Keratinocyte (primary cell): Measurements from ENCODE around the gene RAC2. TPM values are rescaled to one million over a fixed set of nuclear protein-coding genes. Genes with fewer than 3 reads are reported as not detected.

Source experiments
- DNase-seq: peaks from one replicate; pipeline ENCODE4 v3.0.0-alpha.2; 2011; ENCODE audit warnings: low read depth, missing footprints, low spot score
- FAIRE-seq: peaks from 2 replicates; lab custom pipeline; 2011; peaks lifted over from hg19 to GRCh38; lab: Jason Lieb, UNC
- H2AFZ ChIP-seq: 2 replicates; pipeline ENCODE4 v1.6.0; 2012; ENCODE audit warnings: low read length, control low read depth, inconsistent platforms; ENCODE audit not compliant: control insufficient read depth
- H3K27ac ChIP-seq: 2 replicates; pipeline ENCODE4 v1.5.1; 2011; ENCODE audit warnings: low read length; ENCODE audit not compliant: control insufficient read depth, insufficient read depth
- H3K27me3 ChIP-seq: 3 replicates; pipeline ENCODE4 v1.6.0; 2011; ENCODE audit warnings: low read length; ENCODE audit not compliant: control insufficient read depth, insufficient read depth; ENCODE audit errors: extremely low read depth
- H3K36me3 ChIP-seq, 2 experiments: 2 replicates in 1 of 2; 3 replicates in 1 of 2; pipeline ENCODE4 v1.5.1; 2011; ENCODE audit warnings: low read length in 2 of 2, mild to moderate bottlenecking in 1 of 2; ENCODE audit not compliant: control insufficient read depth in 2 of 2, insufficient read depth in 2 of 2; ENCODE audit errors: extremely low read depth in 1 of 2
- H3K4me1 ChIP-seq: 3 replicates; pipeline ENCODE4 v1.5.1; 2011; ENCODE audit warnings: low read length; ENCODE audit not compliant: control insufficient read depth, insufficient read depth; ENCODE audit errors: extremely low read depth
- H3K4me2 ChIP-seq: 3 replicates; pipeline ENCODE4 v1.6.0; 2011; ENCODE audit warnings: low read depth, low read length; ENCODE audit not compliant: control insufficient read depth, insufficient read depth; ENCODE audit errors: extremely low read depth
- H3K4me3 ChIP-seq, 3 experiments: fragments of 200-600 bp in 1 of 3; sonication (generic) in 1 of 3; 2 replicates in 2 of 3; 3 replicates in 1 of 3; pipeline ENCODE4 v1.5.1; 2011 to 2016; ENCODE audit warnings: low read length in 3 of 3, mild to moderate bottlenecking in 3 of 3, control low read depth in 2 of 3, inconsistent platforms in 1 of 3, low read depth in 1 of 3, mixed read lengths in 1 of 3, mixed run types in 1 of 3, moderate library complexity in 1 of 3; ENCODE audit not compliant: control insufficient read depth in 2 of 3, insufficient read depth in 2 of 3; ENCODE audit errors: extremely low read depth in 1 of 3
- H3K79me2 ChIP-seq: 2 replicates; pipeline ENCODE4 v1.6.0; 2012; ENCODE audit warnings: low read length; ENCODE audit not compliant: control insufficient read depth, insufficient read depth
- H3K9ac ChIP-seq: 3 replicates; pipeline ENCODE4 v1.6.0; 2011; ENCODE audit warnings: low read length; ENCODE audit not compliant: control insufficient read depth, insufficient read depth; ENCODE audit errors: extremely low read depth
- H3K9me1 ChIP-seq: 3 replicates; pipeline ENCODE4 v1.6.0; 2011; ENCODE audit warnings: low read length; ENCODE audit not compliant: control insufficient read depth, insufficient read depth; ENCODE audit errors: extremely low read depth
- H3K9me3 ChIP-seq: 2 replicates; pipeline ENCODE4 v1.5.1; 2012; ENCODE audit warnings: low read depth, low read length; ENCODE audit not compliant: control insufficient read depth
- H4K20me1 ChIP-seq: 3 replicates; pipeline ENCODE4 v1.6.0; 2011; ENCODE audit warnings: low read length; ENCODE audit not compliant: control insufficient read depth, insufficient read depth; ENCODE audit errors: extremely low read depth
- CTCF ChIP-seq, 3 experiments: IDR thresholded peaks in 1 of 3; conservative IDR thresholded peaks in 1 of 3; optimal IDR thresholded peaks in 1 of 3; 2 replicates in 2 of 3; 3 replicates in 1 of 3; pipeline versions ENCODE3 to v1.5.1; 2011; ENCODE audit warnings: low read length in 3 of 3, mild to moderate bottlenecking in 3 of 3, moderate library complexity in 2 of 3, control low read depth in 1 of 3, inconsistent platforms in 1 of 3; ENCODE audit not compliant: insufficient read depth in 2 of 3; ENCODE audit errors: extremely low read depth in 1 of 3
- EZH2 ChIP-seq: IDR thresholded peaks from one replicate; pipeline ENCODE4 v1.6.1; 2012; ENCODE audit warnings: inconsistent platforms, mild to moderate bottlenecking, low read length, moderate library complexity
- dilution Hi-C: fragments of 300-500 bp; cut with MboI; formaldehyde crosslinking; loops from one replicate; pipeline ENCODE4 v1.7.0; 2020; ENCODE audit warnings: low sequenced_read_pairs; ENCODE audit not compliant: extremely low pct_ligation_motif_present
- polyA plus RNA-seq, 5 experiments: library from polyadenylated mRNA; depleted of rRNA in 3 of 5; stranded (reverse) in 3 of 5; stranded (forward) in 1 of 5; unstranded in 1 of 5; fragments of >200 nt; gene quantifications; 1 replicate in 1 of 5; 2 replicates in 3 of 5; 3 replicates in 1 of 5; pipeline versions ENCODE4 v1.2.1 to v1.2.3, GENCODE V29; 2011 to 2012; ENCODE audit warnings: missing spikeins in 2 of 5, low read depth in 1 of 5, low replicate concordance in 1 of 5

The RAC2 gene
- polyA plus RNA-seq, 1 donor (not counting 4 experiments of a cell fraction or from before 2014, with no cell fraction given) = 78.6 TPM

- DNase-seq = no peak
- Histone ChIP-seq H2AFZ (no peak overlapping the region), H4K20me1 (no peaks in the 10 kb centered on the region), H3K27ac (no peak overlapping the region), H3K27me3 (peaks cover 31% of the 10 kb centered on the region), H3K4me3 (no peak overlapping the region), H3K4me1 (no peaks in the 10 kb centered on the region), H3K9me3 (no peaks in the 10 kb centered on the region), H3K36me3 (no peaks in the 10 kb centered on the region), H3K79me2 (no peaks in the 10 kb centered on the region), H3K9me1 (no peaks in the 10 kb centered on the region), H3K9ac (no peak overlapping the region), H3K4me2 (no peak overlapping the region)
- TF ChIP-seq EZH2 (no peak), CTCF (optimal IDR thresholded peaks at IDR 0.05 in 1 of 3, IDR thresholded peaks at IDR 0.05 in 1 of 3, conservative IDR thresholded peaks at IDR 0.05 in 1 of 3; ENCODE audit: extremely low read depth in 1 of 3, insufficient read depth in 2 of 3, low read length in 3 of 3) (no peak)
- dilution Hi-C loops = no loop called here
- no peak for FAIRE-seq
These were observed 29.4 kb downstream of the RAC2 start for GRCh38 chr22:37214731-37215030.

GRCh38 chr22:37213941-37214730 is 29.9 kb downstream of the RAC2 start:
- H3K4me1 ChIP-seq = no peaks in the 10 kb centered on the region
- H3K27ac ChIP-seq = no peak overlapping the region
- H2AFZ ChIP-seq = no peak overlapping the region
- H3K4me2 ChIP-seq = no peak overlapping the region
- no peak for TF ChIP-seq EZH2
- TF ChIP-seq CTCF (optimal IDR thresholded peaks at IDR 0.05 in 1 of 3, IDR thresholded peaks at IDR 0.05 in 1 of 3, conservative IDR thresholded peaks at IDR 0.05 in 1 of 3; ENCODE audit: extremely low read depth in 1 of 3, insufficient read depth in 2 of 3, low read length in 3 of 3) = no peak
- no peak overlapping the region for H3K9ac ChIP-seq
- FAIRE-seq (no peak), DNase-seq (no peak)
- H3K9me1 ChIP-seq = no peaks in the 10 kb centered on the region
- no peaks in the 10 kb centered on the region for H3K36me3 ChIP-seq
- H3K4me3 ChIP-seq = no peak overlapping the region
- dilution Hi-C loops = no loop called here
- H3K79me2 ChIP-seq = no peaks in the 10 kb centered on the region
- H3K27me3 ChIP-seq = peaks cover 31% of the 10 kb centered on the region
- no peaks in the 10 kb centered on the region for H4K20me1 ChIP-seq
- no peaks in the 10 kb centered on the region for H3K9me3 ChIP-seq
